Hypothalamus (tissue), 51 donors: ENCODE results near the gene MAPKAPK5.
"Not testable (repeated sequence)": the region's sequence is repeated elsewhere in the genome, so short reads cannot be mapped to it uniquely, and the experiment has no call there.

Experiments
- DNase-seq, 51 donors: peaks; one replicate each; lab custom pipeline; 2025; lab: John Stamatoyannopoulos, UW

Gene MAPKAPK5

DNA sequence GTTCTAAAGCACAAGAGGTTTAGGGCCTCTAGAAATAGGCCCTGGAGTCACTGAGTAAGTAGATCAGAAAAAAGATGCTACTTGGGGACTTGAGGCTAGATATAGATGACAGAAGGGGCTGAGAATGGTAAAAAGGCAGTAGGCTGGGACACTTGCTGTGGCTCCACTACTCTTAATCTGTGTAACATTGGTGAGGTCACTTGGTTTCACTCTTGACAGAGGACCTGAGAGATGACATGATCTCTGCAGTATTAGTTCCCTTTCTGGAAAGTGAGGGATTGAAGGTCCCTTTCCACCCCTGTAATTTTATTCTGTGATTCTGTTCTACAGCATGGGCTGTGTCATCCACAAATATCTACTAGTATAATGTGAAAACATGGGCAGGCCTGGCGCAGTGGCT lies 39.7 kb downstream of the MAPKAPK5 start:
- DNase-seq, result no peak

DNA sequence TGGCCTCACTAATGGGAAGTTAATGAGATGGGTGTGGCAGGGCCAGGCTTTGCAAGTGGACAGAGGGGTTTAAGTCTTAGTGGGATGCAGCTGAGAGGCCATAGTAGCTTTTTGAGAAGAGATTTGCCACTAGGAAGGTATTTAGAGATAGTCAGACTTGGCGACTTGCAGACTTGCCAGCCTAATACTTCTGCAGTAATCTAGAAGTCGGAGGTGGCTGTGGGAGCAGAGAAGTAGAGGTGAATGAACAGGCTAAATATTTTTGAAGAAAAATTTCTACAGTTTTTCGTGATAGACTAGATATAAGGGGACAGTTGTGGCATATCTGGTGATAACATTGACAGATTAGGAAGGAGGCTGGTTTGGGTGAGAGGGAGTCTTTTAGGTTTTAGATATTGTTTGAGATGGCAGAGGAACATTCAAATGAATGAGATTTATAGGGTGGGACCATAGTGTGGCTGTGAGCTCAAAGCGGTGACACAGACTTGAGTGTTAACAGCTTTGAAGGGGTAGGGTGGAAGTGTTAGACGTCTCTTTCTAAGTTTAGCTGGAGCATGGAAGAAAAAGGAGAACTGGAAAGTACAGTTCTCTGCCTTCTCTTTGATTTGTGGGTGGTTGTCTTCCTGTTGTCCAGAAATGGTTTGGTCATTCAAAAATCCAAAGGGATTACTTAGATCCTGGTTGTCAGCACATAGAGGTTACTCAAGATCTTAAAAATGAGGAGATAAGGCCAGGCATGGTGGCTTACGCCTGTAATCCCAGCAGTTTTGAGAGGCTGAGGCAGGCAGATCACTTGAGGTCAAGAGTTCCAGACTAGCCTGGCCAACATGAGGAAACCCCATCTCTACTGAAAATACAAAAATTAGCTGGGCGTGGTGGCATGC lies 44.9 kb downstream of the MAPKAPK5 start:
- no peak for DNase-seq

DNA sequence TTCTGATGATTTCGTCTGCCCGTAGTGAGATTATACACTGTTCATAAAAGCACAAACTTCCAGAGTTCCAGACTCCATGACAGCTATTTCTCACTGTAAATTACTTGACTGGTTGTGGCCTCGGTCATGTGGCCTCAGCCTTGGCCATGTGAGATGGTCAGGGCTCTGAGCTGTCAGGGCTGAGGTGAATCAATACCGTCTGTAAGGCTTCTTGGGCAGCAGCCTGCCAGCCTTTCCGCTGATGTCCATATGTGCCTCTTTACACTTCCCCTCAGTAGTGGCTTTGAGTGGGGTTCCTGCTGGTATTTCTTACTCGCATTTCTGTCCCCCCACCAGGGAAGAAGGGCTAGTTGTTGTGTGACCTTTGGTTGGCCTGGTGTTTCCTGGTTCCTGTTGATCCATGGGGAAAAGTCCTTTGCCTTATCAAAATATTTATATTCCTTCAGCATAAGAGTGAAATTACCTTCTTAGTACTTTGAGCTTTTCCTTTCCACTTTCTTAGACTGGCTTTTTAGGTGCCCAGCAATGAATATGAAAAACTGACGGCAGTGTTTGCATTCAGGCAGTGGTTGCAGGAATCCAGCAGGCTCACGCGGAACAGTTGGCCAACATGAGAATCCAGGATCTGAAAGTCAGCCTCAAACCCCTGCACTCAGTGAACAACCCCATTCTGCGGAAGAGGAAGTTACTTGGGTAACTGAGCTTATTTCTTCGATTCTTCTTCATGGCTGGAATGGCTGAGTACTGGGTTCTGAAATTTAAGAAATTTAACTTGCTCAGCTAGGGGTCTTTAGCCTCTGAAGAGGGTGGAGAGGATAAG lies 46.1 kb downstream of the MAPKAPK5 start:
- peak in 2 of 51 donors; percentile 6 to 7 for DNase-seq

DNA sequence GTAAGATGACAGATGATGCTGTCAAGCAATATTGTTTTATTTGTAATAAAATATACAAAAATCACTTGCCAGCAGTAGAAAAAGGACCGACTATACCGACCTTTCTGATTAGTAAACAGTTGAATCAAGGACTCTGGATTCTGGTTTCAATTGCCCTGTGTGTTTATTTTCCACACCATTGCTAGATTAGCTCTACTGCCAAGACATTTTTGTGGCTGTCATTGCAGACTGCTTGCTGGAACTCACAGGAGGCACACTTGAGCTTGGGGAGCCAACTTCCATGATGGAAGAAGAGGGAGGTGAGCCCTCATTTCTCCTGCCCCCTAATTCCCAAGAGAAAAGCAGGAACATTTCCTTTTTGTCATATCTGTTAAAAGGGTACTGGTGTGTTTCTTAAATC lies 51.3 kb downstream of the MAPKAPK5 start:
- DNase-seq, result no peak

DNA sequence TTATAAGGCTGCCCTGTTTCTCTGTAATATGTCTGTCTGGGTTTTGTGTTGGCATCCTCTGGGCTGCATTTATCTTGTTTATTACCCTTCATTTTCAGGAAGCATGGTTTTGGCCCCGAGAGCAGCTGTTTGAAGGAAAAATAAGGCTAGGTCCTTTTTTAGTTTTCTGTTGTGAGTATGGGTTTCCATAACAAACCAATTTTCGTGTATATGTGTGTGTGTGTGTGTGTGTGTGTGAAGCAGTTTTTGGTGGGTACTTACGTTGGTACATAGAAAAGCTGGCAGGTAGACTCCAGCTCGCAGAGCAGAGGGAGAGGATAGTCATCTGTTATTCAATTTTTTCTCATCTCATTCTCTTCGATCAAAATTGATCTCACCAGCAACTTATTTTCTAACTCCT lies 52.5 kb downstream of the MAPKAPK5 start:
- no peak for DNase-seq

DNA sequence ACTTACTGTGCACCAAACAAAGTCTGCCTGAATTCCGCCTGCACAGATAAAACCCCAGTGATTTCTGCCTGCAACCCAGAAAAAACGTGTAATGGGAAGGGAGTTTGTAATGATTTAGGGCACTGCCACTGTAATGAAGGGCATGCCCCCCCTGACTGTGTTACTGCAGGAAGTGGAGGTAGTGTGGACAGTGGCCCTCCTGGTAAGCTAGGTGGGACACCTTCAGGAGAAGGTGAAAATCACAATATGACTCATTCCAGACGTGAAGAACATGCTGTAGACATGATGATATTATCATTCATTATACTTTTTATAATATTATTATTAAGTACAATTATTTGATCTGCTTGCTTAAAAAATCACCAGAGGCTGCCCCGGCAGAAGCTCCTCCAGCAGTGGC lies 59.2 kb downstream of the MAPKAPK5 start:
- DNase-seq, result no peak

DNA sequence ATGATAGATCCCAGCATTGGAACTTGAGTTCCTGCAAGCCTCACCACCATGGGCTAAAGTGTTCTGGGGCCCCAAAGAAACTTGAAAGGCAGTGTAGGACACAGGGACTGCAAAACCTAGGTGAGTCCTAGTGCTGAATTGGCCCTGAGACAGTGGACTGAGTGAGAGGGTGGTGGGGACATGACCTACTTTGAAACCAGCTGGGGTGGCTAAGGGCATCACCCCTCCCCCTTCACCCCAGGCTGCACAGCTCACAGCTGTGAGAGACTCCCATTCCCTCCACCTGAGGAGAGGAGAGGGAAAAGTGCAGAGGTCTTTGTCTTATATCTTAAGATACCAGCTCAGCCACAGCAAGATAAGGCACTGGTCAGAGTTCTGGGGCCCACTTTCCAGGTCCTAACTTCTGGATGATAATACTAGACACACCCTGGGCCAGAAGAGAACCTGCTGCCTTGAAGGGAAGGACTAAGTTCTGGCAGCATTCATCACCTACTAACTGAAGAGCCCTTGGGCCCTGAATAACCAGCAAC lies 62.5 kb downstream of the MAPKAPK5 start:
- DNase-seq, result no peak

DNA sequence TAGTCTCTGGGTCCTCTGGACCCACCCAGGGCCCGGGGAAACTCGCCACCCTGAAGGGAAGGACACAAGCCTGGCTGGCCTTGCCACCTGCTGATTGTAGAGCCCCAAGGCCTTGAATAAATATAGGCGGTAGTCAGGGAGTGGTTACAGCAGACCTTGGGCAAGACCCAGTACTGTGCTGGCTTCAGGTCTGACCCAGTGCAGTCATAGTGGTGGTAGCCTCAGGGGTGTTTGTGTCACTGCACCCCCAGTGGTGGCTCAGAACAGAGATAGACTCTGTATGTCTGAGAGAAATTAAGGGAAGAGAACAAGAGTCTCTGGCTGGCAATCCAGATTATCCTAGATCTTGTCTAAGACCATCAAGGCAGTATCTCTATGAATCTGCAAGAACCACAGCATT lies 63.5 kb downstream of the MAPKAPK5 start:
- DNase-seq, result no peak

DNA sequence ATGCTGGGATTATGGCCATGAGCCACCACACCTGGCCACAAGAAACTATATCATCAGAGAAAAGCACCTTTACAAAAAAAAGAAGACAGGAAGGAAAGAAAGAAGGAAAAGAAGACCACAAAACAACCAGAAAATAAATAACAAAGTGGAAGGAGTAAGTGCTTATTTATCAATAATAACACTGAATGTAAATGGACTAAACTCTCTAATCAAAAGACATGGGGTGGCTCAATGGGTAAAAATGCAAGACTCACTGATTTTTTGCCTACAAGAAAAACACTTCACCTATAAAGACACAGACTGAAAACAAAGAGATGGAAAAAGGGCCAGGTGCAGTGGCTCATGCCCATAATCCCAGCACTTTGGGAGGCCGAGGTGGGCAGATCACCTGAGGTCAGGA lies 65.7 kb downstream of the MAPKAPK5 start:
- no peak for DNase-seq

DNA sequence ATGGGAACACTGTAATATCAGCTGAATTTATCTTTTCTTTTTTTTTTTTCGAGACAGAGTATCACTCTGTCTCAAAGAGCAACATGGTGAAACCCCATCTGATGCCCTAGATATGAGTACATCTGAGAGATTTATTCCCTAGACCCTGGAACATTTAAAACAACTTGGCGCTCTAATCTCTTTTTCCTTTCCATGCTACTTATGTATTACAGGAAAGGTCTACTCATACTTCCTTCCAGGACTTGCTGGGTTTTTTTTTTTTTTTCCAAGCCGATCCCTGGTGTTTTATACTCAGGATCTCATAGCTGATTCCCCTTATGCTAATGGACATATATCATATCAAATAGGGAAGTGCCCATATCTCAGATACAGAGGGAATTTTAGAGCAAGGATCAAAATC lies 83.1 kb downstream of the MAPKAPK5 start:
- no peak for DNase-seq

DNA sequence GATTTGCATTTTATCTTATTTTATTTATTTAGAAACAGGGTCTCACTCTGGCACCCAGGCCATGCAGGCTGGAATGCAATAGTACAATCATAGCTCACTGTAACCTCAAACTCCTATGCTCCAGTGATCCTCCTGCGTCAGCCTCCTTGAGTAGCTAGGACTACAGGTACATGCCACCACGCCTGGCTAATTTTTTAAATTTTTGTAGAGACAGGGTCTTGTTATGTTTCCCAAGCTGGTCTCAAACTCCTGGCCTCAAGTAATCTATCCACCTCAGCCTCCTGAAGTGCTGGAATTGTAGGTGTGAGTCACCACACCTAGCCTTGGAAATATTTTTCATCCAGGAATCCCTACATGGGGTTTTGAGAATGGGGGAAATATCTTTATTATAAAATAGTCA lies 84.6 kb downstream of the MAPKAPK5 start:
- DNase-seq, result no peak

DNA sequence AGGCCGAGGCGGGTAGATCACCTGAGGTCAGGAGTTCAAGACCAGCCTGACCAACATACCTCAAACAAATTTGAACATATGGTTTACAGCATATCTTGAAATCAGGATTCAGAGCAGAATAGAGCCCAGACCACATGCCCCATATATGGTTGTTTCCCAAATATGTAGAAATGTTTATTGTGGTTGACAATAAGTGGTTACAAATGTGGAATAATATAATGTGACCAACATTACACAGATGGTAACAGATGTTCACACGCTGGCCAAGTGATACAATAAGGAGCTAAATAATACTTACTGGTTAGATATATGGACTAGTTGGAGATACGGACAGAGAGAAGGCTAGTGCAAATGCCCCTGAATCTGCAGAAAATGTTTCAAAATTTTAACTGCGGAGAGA lies 85.3 kb downstream of the MAPKAPK5 start:
- DNase-seq, result no peak

DNA sequence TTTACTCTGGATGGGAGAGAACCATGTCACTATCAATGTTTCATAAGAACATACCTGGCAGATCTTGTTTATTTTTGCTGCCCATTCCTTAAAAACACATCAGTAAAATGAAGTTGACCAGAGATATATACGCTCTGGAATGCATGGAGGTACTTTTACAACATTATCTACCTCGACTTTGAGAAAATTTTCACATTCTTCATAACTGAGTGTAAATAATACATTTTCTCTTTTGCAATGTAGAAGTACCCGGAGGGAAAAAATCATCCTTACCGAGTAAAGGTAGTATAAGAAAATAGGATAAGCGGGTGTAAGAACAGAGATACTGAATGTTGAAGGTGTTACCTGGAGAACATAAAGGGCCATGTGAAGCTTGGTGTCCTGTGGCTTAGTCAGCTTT lies 90.2 kb downstream of the MAPKAPK5 start:
- DNase-seq, result no peak

DNA sequence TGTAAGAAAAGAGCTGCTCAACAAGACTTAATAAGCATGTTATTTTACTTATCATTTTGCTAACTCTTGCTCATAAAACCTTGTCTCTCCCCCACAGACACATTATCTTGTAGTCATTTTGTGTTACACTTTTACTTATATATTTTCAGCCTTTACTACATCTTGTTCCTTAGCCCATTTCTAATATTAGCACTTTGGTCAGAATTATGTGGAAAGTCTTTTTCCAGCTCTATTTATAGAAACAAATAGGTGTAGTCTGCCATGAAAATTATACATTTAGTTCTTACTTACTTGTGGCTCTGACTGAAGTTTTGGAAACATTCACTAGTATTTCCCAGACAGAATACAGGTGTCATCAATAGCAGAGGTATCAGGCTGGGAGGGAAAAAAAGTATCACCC lies 94.8 kb downstream of the MAPKAPK5 start:
- no peak for DNase-seq

DNA sequence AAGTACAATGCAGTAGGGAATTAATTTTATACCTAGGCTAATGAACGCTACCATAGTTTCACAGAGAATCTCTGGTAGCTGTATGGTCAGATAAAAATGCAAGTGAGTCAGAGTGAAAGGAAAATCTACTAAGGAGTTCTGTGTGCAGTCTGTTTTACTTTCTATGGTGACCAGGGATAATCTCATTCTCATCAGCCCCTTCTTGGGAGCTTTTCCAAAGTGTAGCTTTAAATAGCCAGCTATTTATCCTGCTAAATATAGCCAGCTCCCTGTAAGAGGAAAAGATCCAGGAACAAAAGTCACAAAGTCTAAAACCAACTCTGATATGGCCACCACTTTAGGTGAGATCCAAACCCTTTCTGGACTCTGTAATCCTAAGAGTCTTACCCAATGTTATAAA lies 95.4 kb downstream of the MAPKAPK5 start:
- DNase-seq, result no peak

DNA sequence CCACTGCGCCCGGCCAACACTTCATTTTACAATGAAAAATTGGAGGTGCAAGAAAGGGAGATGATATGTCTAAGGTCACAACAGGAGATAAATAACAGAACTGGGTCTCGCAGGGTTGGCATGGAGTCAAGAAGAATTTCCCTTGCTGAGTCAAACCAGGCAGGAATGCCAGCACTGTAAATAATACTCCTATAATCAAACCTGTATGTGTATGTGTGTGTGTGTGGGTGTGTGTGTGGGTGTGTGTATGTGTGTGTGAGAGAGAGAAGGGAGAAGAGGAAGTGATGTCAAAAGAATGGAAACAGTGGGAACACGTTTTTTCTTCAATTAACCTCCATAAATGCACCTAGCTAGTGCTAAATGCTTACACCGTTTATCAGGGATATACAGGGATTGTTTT lies 100.5 kb downstream of the MAPKAPK5 start:
- no peak for DNase-seq

DNA sequence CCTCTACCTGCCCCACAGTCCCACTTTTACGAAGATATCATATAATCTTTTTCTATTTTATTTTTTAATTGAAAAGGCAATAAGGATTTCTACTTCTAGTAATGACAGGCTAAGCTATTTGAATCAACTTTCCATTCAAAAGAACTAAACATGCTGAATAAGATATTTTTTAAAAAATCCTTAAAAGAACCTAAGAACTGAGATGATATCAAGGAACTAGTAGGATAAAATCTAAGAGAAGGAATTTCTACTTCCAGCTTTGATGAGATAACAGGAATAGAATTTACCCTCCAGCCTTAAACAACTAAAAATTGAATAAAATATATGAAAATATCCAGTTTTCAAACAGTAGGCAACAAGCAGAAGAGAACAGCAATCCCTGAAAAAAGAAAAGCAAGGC lies 101.9 kb downstream of the MAPKAPK5 start:
- DNase-seq, result no peak

DNA sequence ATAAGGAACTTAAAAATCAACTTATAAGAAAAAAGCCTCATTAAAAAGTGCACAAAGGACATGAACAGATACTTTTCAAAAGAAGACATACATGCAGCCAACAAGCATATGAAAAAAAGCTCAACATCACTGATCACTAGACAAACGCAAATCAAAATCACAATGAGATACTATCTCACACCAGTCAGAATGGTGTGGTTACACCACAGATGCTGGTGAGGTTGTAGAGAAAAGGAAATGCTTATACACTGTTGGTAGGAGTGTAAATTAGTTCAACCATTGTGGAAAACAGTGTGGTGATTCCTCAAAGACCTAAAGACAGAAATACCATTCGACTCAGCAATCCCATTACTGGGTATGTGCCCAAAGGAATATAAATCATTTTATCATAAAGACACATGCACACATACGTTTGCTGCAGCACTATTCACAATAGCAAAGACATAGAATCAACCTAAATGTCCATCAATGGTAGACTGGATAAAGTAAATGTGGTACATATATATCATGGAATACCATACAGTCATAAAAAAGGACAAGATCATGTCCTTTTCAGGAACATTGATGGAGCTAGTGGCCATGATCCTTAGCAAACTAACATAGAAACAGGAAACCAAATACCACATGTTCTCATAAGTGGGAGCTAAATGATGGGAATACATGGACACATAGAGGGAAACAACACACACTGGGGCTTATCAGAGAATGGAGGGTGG lies 109.1 kb downstream of the MAPKAPK5 start:
- DNase-seq, result not testable (repeated sequence)
